Panc1 (cell line): Measurements from ENCODE around the gene KCNJ12.

Experiments used
- CTCF ChIP-seq: fragments of 450-650 bp; IDR thresholded peaks from 2 replicates; pipeline ENCODE4 v1.5.1; 2017; ENCODE audit warnings: mild to moderate bottlenecking
- POLR2AphosphoS5 ChIP-seq: IDR thresholded peaks from 2 replicates; pipeline ENCODE4 v1.6.1; 2012; ENCODE audit warnings: mild to moderate bottlenecking, low read depth, low read length, moderate library complexity
- TCF7L2 ChIP-seq: IDR thresholded peaks from 2 replicates; pipeline ENCODE4 v1.6.1; 2011; ENCODE audit warnings: mild to moderate bottlenecking, low read depth, low read length, inconsistent platforms

- no peak for TF ChIP-seq CTCF
- no peak for TF ChIP-seq POLR2AphosphoS5
- TF ChIP-seq TCF7L2, result no peak
Measured at GRCh38 chr17:21388066-21388465, 11.9 kb downstream of the KCNJ12 start.
